ENCODE measurements around the gene CECR2.

GRCh38 chr22:17451316-17451715 is 82.1 kb downstream of the CECR2 start:
- TF ChIP-seq CTCF (IDR thresholded peaks at IDR 0.05; ENCODE audit: insufficient read depth, low read length), result no peak
- no peak for TF ChIP-seq POLR2AphosphoS5 (IDR thresholded peaks at IDR 0.05; ENCODE audit: low read depth)
